NCI-H1417 (cell line): ENCODE measurements around the gene EXOC3L4.

Experiments
- DNase-seq, 3 experiments: peaks; one replicate each; lab custom pipeline; 2025; lab: John Stamatoyannopoulos, UW

The EXOC3L4 gene

DNA sequence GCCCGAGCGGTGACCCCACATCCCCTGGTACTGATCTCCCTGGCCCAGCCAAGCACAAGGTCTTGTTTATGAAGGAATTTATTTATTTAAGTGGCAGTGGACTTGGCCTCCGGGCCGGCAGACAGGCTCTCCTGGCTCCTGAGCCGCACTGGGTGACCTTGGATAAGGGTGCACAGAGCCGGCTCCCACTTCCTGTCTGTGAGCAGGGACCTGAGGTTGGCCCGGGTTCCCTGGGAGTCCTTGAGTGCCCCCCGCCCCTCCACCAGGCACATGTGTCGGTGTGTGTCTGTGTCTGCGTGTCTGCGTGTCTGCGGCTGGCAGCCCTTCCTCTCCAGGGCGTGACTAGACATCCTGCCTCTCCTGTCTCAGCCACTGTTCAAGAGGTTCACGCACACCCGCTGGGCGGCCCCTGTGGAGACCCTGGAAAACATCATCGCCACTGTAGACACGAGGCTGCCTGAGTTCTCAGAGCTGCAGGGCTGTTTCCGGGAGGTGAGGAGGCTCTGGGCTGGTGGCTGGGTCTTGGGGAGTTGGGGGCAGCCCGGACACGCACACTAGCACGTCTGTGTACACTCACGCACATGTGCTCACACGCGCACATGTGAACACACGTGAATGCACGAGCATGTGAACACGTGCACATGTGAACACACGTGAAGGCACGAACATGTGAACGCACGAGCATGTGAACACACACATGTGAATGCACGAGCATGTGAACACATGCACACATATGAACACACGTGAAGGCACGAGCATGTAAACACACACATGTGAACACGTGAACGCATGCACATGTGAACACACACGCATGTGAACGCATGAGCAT lies 38.1 kb downstream of the EXOC3L4 start:
- DNase-seq, result peak in 1 of 3 experiments; percentile 54

GRCh38 chr14:103133210-103134140 lies 39.0 kb downstream of the EXOC3L4 start:
- peak in 2 of 3 experiments; percentile 22 to 24 for DNase-seq

- no peak for DNase-seq
Measured at GRCh38 chr14:103134405-103134804, 39.9 kb downstream of the EXOC3L4 start.

GRCh38 chr14:103134919-103135318 lies 40.4 kb downstream of the EXOC3L4 start:
- DNase-seq, result no peak

DNA sequence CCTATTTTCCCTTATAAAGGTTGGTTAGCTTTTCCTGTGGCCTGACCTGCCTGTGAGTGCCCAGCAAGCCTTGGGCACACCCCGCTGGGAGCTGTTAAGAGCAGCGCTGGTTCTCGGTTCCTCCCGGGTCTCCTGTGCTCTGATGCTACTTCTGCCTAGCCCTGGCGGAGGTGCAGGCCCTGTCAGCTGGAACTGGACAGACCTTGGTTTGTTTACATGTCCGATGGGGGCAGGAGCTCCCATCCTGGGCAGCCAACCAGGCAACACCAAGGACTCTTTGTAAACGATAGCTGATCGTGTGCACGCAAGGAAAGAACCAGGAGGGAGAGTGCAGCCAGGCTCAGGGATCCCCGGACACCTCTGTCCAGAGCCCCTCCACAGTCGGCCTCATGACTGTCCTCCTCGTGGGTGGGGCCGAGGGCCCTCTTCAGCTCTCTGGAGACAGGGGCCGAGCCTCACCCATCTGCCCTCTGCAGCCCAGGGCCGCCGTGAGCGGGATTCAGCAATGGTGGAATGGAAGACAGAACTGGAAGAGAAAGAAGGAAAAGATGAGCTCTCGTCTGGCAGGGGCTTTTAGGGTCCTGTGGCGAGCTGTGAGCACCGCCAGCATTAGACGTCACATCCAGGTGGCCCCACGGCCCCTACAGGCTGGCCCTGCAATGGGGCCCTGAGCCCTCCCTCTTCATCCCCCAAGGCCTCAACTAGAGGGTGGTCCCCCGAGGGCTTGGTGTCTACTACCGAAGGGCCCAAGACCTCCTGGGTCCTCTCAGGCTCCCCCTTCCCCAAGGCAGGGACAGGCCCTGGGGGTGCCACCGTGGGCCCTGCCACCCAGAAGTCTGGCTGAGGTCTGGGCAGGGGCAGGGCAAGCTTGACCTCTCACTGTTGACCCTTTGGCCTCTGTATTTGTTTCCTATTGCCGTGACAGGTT lies 41.1 kb downstream of the EXOC3L4 start:
- DNase-seq, result no peak

- no peak for DNase-seq
Measured at GRCh38 chr14:103136388-103137271, 42.1 kb downstream of the EXOC3L4 start.

DNA sequence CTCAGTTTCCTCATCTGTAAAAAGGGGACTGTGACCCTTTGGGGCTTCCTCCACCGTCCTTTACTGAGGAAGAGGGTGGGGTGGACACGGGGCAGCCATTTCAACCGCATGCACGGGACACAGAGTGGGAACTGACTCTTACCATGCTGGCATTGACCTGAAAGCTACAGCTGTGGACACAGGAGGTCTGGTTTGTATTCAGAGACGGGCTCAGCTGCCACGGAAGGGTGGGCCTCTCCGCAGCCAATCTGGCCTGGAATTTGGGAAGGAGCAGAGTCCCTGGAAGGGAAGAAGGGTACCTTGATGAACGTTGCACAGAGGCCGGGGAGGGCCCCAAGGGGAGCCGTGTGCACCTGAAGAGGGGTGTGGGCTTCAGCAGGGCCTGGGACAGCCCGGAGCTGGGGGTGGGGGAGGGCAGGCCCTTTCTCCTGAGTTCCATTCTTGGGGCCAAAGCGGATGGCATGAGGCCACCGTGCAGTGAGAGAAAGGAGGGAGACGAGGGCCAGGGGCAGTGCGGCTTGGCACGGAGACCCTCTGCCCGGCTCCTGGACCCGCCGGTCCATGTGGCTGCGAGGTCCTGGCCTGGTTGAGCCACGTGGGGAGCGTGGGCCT lies 43.3 kb downstream of the EXOC3L4 start:
- no peak for DNase-seq

DNA sequence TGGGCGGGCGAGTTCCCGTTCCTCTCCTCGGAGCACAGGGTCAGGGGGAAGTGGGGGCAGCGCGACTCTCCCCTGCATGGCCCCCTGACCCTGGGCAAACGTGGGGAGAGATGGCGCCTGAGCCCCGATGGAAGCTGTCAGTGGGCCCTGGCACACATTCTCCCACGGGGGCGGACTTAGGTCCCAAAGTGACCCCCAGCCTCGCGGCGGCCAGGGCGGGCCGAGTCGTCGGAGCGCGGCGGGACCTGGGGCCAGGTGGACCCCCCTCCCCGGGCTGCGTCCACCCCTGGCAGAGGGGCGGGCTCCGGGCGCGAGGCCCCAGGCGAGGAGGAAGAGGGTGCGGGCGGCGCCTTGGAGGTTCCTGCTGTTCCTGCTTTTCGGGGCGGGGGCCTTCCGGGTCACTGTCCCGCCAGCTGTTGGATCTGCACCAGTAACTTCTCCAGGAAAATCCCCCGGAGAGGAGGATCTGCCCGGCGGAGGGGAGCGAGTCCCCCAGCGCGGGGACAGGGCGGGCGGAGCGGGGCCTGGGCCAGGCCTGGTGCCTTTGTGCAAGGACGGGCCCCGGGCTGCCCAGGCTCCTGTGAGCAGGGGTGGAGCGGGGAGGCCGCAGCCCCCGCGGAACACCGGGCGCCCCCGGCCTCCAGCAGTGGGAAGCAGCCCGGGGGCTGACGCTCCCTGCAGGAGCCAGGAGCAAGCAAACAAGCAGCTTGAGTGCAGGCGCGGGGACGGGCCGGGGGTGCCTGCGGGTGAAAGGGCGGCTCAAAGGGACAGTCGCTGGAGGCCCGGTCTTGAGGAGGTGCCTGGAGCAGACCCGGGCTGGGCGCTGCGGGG lies 44.0 kb downstream of the EXOC3L4 start:
- peak in 2 of 3 experiments; percentile 46 to 61 for DNase-seq

DNA sequence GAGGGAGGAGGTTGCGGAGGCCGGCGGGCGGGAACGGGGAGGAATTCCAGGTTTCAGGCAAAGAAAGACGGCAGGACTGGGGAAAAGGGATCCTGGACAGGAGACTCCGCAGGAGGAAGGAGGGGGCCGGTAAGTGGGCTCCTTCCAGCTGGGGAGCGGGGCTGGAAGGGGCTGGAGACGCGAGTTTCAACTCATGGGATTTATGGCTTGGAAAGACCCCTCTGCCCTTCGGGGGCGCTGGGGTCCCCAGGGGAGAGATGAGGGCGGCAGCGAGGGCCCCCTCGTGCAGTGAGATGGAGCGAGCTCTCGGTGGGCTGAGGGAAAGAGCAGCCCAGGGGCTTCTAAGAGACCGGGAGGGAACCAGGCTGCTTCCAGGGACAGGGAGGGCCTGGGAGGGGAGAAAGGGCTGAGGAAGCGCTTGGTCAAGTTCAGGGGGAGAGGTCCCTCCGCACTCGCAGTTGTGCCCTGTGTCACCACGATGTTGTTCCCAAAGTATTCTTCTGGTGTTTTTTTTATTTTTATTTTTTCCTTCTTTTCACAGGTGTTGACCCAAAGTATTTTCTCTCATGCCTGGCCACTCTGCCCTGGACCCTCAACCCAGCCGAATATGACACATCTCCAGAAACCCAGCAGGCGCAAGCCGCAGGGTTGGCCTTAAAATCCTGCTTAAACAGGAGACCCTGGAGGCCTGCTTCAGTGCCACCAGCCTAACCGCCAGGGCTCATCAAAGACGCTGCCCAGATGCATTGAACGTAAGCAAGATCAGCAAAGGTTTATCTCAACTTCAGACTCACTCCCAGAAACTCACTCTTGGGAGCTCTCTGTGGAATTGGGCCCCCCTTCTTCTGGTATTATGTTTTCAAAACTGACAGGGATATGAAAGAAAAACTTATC lies 44.9 kb downstream of the EXOC3L4 start:
- no peak for DNase-seq

DNA sequence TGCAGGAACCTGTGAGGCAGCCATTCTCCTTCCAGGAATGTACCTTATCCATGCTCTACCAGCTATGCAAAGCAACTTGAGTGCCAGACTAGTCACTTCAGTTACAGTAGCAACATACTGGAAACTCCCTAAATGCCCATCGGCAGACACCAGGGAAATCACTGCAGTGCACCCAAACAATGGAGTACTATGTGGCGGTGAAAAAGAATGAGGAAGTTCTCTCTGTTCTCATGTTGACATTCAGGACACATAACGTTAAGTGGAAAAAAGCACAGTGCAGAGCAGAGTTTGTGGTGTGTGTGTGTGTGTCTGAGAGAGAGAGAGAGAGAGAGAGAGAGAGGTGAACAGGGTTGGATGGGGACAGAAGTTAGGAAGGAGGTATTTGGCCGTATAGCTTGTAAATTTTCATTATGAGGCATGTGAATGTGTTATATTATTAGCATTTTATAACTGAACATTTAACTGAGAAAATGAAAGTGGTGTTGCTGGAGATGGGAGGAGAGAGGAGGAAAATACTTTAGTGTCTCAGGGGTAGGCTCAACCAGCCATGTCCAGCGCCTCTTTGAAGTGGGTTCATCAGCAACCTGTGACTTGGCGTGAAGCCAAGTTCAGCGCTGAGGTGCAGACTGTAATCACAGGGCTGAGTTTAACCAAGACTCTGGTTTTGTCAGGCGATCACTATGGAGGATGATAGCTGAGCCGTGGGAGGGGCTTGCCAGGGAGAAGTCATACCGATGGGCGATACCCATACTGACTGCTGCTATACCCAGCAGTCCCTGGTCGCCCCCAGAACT lies 46.0 kb downstream of the EXOC3L4 start:
- peak; percentile 64 to 98 (median 92) for DNase-seq

- DNase-seq, result peak; percentile 48 to 84 (median 71)
Measured at GRCh38 chr14:103141117-103141796, 46.7 kb downstream of the EXOC3L4 start.

- DNase-seq, result peak in 2 of 3 experiments; percentile 42 to 80
Measured at GRCh38 chr14:103142026-103142425, 47.5 kb downstream of the EXOC3L4 start.

DNA sequence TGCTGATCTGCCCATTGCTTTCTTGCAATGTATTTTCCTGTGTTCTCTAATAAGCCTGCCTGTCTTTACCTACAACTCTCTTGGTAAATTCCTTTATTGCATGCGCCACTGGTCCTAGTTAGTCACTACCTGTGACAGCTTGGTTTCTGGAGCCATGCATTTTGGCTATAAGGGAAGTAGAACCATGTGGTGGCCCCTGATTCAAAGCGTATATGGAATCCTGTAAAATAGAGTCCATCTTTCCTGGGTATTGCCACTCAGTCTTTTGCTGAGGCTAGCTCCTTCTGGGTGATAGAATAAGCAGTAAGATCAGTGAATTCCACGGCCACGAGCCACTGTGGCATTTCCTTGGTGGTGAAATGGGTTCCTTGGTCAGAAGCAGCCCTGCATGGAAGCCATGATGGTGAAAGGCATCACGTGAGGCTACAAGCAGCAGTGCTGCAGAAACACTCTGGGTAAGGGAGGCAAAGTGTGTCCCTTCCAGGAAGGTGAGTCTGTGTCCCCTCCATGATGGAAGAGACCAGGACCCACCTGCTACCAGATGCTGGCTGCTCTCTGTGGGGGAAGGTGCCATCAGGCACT lies 48.3 kb downstream of the EXOC3L4 start:
- no peak for DNase-seq

DNA sequence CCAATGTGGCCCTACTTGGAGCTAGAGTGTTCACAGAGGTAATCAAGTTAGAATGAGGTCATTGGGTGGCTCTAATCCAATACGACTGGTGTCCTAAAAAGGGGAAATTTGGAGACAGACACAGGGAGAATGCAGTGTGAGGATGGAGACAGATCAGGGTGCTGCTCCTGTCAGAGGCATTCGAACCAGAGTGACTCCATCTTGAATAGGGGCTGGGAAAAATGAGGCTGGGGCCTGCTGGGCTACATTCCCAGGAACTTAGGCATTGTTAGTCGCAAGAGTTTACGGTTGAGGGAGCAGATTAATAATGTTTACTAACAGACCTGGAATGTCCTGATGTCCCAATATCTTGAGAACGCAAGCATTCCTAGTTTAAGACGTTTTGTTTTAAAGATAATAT lies 49.0 kb downstream of the EXOC3L4 start:
- DNase-seq, result no peak

GRCh38 chr14:103144085-103144484 lies 49.6 kb downstream of the EXOC3L4 start:
- no peak for DNase-seq

- no peak for DNase-seq
Measured at GRCh38 chr14:103146141-103146709, 51.7 kb downstream of the EXOC3L4 start.
